GM18517 (cell line): ENCODE measurements around the gene WDR45.

Experiments
- ATAC-seq: cut with Tn5 transposase; IDR thresholded peaks from one replicate; pipeline ENCODE4 v1.9.1; 2021; ENCODE audit warnings: mild to moderate bottlenecking, moderate library complexity; ENCODE audit not compliant: unreplicated experiment

WDR45 gene

GRCh38 chrX:49075347-49075746, 4.3 kb downstream of the WDR45 start:
- no peak for ATAC-seq

GRCh38 chrX:49073601-49074575, 5.8 kb downstream of the WDR45 start, which contains the start of gene PRAF2:
TSS of gene PRAF2 (minus strand) at chrX:49074002. CDS start at chrX:49073987, 15 bp downstream.
- ATAC-seq: peak; percentile 67

- no peak for ATAC-seq
These were observed 7.0 kb downstream of the WDR45 start for GRCh38 chrX:49072712-49073095.

- no peak for ATAC-seq
These were observed 7.6 kb downstream of the WDR45 start for GRCh38 chrX:49071877-49072711.

- ATAC-seq: no peak
These were observed 8.7 kb downstream of the WDR45 start for GRCh38 chrX:49070988-49071387.

GRCh38 chrX:49069038-49069437, 10.6 kb downstream of the WDR45 start:
- no peak for ATAC-seq

DNA sequence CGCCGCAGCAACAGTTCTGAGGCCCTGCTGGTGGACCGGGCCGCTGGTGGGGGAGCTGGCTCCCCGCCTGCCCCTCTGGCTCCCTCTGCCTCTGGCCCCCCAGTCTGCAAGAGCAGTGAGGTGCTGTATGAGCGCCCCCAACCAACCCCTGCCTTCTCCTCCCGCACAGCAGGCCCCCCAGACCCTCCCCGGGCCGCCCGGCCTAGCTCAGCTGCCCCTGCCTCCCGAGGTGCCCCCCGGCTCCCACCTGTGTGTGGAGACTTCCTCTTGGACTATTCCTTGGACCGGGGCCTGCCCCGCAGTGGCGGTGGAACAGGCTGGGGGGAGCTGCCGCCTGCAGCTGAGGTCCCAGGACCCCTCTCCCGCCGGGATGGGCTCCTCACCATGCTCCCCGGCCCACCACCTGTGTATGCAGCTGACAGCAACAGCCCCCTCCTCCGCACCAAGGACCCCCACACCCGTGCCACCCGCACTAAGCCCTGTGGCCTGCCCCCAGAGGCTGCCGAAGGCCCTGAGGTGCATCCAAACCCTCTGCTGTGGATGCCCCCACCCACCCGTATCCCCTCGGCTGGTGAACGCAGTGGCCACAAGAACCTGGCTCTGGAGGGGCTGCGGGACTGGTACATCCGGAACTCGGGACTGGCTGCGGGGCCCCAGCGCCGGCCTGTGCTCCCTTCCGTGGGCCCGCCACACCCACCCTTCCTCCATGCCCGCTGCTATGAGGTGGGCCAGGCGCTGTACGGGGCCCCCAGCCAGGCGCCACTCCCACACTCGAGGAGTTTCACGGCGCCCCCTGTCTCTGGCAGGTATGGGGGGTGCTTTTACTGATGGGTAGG, 12.2 kb downstream of the WDR45 start:
- no peak for ATAC-seq

GRCh38 chrX:49066690-49067089, 13.0 kb downstream of the WDR45 start:
- no peak for ATAC-seq

- no peak for ATAC-seq
These were observed 13.4 kb downstream of the WDR45 start for GRCh38 chrX:49066278-49066677.

- ATAC-seq: no peak
These were observed 15.0 kb downstream of the WDR45 start for GRCh38 chrX:49064735-49065134.

GRCh38 chrX:49064303-49064702, 15.4 kb downstream of the WDR45 start:
- ATAC-seq: no peak

GRCh38 chrX:49063715-49064114, 16.0 kb downstream of the WDR45 start:
- no peak for ATAC-seq

- ATAC-seq: no peak
These were observed 17.8 kb downstream of the WDR45 start for GRCh38 chrX:49061916-49062315.

DNA sequence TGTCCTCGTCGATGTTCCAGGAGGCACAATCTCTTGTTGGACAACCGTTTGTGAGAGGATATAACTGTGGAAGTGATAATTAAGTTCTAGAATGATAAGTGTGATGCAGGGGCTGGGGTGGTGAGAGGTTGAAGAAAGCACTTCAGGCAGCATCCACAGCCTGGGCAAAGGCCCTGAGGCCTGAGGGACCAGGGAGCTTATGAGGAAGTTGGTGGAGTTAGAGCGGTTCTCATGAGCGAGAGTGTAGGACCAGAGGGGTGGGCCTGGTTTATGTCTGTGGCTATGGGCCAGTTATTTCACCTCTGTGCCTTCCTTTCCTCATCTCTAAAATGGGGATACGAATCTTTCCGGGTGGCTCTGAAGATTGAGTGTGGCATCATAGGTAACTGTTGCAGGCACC, 18.2 kb downstream of the WDR45 start:
- no peak for ATAC-seq

- ATAC-seq: no peak
These were observed 18.8 kb downstream of the WDR45 start for GRCh38 chrX:49060914-49061313.

DNA sequence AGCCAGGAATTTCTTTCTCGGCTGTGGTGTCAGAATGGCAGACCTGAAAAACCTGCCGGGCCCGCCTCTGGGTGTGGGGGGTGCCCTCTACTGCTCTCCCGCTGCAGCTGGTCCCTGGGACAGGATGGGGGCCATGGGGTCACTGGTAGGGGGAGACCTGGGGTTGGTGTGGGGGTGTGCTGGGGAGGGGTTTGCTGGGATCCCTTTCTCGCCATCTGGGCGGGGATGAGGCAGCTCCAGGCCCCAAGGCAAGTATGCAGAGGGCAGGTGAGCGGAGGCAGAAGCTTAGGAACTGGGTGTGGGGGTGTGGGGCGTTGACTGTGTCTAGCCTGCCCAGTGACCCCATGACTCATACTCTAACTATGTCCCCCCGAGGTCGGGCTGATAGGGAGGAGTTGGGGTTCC, 20.0 kb downstream of the WDR45 start:
- ATAC-seq: no peak

DNA sequence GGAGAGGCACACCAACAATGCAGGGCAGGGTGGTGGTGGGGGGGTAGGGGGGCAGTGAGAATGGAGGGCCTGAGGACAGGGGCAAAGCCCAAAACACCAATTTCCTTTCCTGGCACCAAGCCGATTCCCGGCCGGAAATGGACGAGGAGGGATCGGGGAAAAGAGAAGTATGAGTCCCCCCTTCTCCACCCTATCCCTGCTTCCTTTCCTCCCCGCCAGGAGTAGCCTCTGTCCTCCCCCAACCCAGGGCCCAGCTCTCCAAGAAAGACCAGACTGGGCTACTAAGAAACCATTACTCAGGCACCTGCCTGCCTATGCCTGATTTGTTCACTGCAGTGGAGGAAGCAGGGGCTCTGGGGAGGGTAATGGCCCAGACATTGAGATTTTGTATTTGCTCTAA, 20.5 kb downstream of the WDR45 start:
- ATAC-seq: no peak

DNA sequence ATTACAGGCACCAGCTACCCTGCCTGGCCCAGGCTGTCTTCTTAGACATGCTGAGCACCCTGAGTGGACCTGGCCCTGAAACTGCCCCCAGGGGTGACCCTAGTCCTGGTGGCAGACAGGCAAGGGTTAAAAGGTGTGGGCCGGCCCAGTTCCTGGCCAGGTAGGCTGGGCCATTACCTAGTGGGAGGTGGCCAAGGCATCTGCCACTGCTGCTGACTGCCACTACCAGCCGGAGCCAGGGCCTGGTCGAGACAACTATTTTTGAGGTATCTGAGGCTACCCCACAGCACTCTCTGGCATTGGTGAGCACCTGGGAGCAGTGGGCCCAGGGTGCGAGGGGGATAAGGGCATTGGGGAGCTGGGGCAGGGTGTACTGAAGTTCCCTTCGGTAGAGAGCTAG, 20.9 kb downstream of the WDR45 start, which contains the start of gene CCDC120:
Gene CCDC120, plus strand, starts transcription at position 206 of the 400 bp plus-strand sequence. CDS start 3,043 bp downstream, outside the sequence.
- no peak for ATAC-seq

DNA sequence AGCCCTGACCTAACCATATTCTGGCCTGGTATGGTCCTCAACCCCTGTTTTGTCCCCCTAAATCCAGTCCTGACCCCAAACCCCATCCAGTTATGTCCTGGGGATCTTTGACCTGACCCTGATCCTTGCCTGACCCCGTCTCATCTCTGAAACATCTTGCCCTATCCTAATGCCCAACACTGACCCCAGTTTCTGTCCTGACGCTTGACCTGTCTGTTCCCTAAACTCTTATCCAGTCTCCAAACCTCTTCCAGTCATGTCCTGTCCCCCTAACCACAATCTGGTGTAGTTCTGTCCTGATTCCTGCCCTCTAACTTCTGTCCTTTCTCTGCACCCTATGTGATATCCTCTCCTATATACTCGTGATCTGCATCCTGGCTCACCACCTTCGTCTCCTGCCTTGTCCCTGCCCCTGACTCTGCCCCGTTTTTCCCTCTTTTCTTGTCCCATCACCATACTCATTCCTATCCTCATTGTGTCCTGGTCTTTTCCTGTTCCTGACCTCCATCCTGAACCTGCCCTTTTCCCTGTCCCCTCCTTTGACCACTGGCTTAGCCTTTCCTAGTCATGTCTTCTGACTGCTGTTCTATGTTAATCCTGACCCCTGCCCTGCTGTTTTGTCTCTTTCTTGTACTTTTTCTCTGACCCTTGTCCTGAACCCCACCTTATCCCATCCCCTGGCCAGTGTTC, 25.5 kb downstream of the WDR45 start:
- no peak for ATAC-seq
